OCI-LY7 (cell line): ENCODE data around the gene RAPGEF3. TPM values are rescaled to one million over a fixed set of nuclear protein-coding genes. Genes with fewer than 3 reads are reported as not detected.

Experiments
- BruUV-seq: library from RNA; stranded (reverse); fragments of 400-500 nt; replicated peaks from 2 replicates; lab custom pipeline; 2021; lab: Mats Ljungman, UMichigan
- CTCF ChIA-PET: fragments of 300-600 bp; sonication (Branson Sonifier 250); formaldehyde crosslinking; loops from one replicate; lab custom pipeline; 2022; ENCODE audit warnings: antibody characterized with exemption; ENCODE audit not compliant: unreplicated experiment; lab: Charles Lee
- POLR2A ChIA-PET: fragments of 300-600 bp; sonication (Branson Sonifier 250); formaldehyde crosslinking; loops from one replicate; lab custom pipeline; 2022; ENCODE audit warnings: antibody characterized with exemption; lab: Charles Lee
- DNase-seq: peaks from one replicate; pipeline ENCODE4 v3.0.0-alpha.2; 2015; ENCODE audit warnings: low spot score
- H2AFZ ChIP-seq: fragments of 200-600 bp; sonication (generic), shearing (Covaris generic); 2 replicates; pipeline ENCODE4 v1.6.1; 2014; ENCODE audit warnings: mild to moderate bottlenecking, antibody characterized with exemption, low read length, moderate library complexity
- H3K27ac ChIP-seq: fragments of 200-600 bp; sonication (generic); 2 replicates; pipeline ENCODE4 v1.5.1; 2014; ENCODE audit warnings: mixed run types, low read depth, mild to moderate bottlenecking, moderate library complexity, low read length, inconsistent platforms; ENCODE audit not compliant: poor library complexity, severe bottlenecking
- H3K36me3 ChIP-seq: fragments of 200-600 bp; sonication (generic); 2 replicates; pipeline ENCODE4 v1.6.1; 2014; ENCODE audit warnings: mild to moderate bottlenecking, antibody characterized with exemption, low read length, moderate library complexity, mixed read lengths; ENCODE audit not compliant: insufficient read depth
- H3K4me1 ChIP-seq: fragments of 200-600 bp; sonication (generic); 2 replicates; pipeline ENCODE4 v1.5.1; 2014; ENCODE audit warnings: mild to moderate bottlenecking, low read length; ENCODE audit not compliant: insufficient read depth, poor library complexity, severe bottlenecking
- H3K4me2 ChIP-seq: fragments of 200-600 bp; sonication (generic); 2 replicates; pipeline ENCODE4 v1.6.1; 2014; ENCODE audit warnings: mild to moderate bottlenecking, low read length
- H3K4me3 ChIP-seq: fragments of 200-600 bp; sonication (generic); 2 replicates; pipeline ENCODE4 v1.5.1; 2014; ENCODE audit warnings: mild to moderate bottlenecking, low read depth, low read length; ENCODE audit not compliant: poor library complexity, severe bottlenecking
- H3K79me2 ChIP-seq: fragments of 200-600 bp; sonication (generic); 2 replicates; pipeline ENCODE4 v1.6.1; 2016; ENCODE audit warnings: low read depth, mild to moderate bottlenecking, low read length, moderate library complexity, mixed read lengths; ENCODE audit not compliant: insufficient read depth
- H3K9me2 ChIP-seq: fragments of 200-600 bp; sonication (generic); 2 replicates; pipeline ENCODE4 v1.6.1; 2016; ENCODE audit warnings: mild to moderate bottlenecking, low read length, mixed read lengths; ENCODE audit not compliant: insufficient read depth
- H3K9me3 ChIP-seq: fragments of 200-600 bp; sonication (generic); 2 replicates; pipeline ENCODE4 v1.6.1; 2014; ENCODE audit warnings: mild to moderate bottlenecking, mixed run types, low read length, mixed read lengths
- H4K20me1 ChIP-seq: fragments of 200-600 bp; sonication (generic); 2 replicates; pipeline ENCODE4 v1.6.1; 2014; ENCODE audit warnings: mild to moderate bottlenecking, antibody characterized with exemption, low read length, moderate library complexity, mixed read lengths; ENCODE audit not compliant: insufficient read depth
- EZH2phosphoT487 ChIP-seq: fragments of 200-600 bp; sonication (generic); IDR thresholded peaks from 2 replicates; pipeline ENCODE4 v1.6.1; 2018; ENCODE audit warnings: low read depth, borderline replicate concordance, mild to moderate bottlenecking, mixed run types, antibody characterized with exemption, low read length, moderate library complexity, mixed read lengths
- intact Hi-C: fragments of 100-400 bp; cut with micrococcal nuclease; formaldehyde crosslinking; loops from one replicate; pipeline ENCODE4 v1.10.0; 2022; ENCODE audit not compliant: unreplicated experiment
- total RNA-seq, 2 experiments: library from RNA; depleted of rRNA in 1 of 2; stranded (reverse); fragments of >200 nt in 1 of 2; shearing (Covaris generic) in 1 of 2; gene quantifications; 2 replicates each; pipeline ENCODE4 v1.2.3, GENCODE V29; 2014 to 2022
- TF ChIP-seq, protein P1 (sequence below): fragments of 200-600 bp; sonication (generic); conservative IDR thresholded peaks from 2 replicates; pipeline ENCODE4 v1.5.1; 2014; ENCODE audit warnings: mild to moderate bottlenecking, antibody characterized with exemption, low read length, moderate library complexity, mixed read lengths

The RAPGEF3 gene
- total RNA-seq, 2 experiments from 2014 or later: 0.69 to 4.7 TPM

DNA sequence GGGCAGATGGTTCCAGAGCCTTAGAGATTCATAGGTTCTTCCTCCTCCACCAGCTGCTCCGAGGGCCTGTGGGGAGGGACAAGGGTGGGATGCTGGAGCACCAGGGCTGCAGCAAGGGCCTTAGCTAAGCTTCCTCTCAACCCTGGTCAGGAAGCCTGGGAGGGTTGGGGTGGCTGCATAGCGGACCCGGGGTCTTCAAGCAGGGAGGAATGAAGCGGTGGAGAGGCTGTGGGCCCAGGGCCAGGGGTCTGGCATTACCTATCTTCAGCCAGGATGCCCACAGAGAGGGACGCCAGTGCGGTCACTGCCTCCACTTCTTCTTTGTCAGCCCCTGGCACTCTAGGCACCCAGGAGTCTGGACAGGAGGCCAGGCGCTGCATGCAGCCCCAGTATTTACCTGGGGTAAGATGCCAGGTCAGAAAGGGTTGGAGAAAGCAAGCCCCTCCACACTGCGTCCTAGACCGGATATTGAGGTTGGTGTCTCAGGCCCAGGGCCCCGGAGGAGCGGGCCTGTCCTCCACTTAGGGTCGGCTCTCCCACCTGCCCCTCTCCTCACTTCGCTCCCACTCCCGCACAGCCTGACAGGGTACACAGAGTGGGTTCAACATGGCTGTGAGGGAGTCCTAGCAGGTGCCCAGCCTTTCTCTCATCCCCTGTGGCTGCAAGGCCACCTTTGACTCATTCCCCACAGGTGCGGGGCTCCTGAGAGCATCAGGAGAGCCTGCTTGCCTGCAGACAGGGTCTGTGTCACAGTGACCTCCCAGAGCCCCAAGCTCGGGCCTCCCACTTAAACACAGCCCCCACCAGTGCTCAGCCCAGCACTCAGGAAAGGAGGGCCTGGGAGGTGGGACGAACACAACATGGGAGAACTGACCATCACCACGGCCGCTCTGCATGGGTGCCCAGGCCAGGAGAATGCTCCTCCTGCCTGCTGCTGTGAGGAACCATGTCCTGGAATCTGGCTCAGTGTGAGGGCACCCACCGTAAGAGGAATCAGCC, 25.4 kb upstream of the RAPGEF3 start:
- no peaks in the 10 kb centered on the region for H3K9me2 ChIP-seq
- H3K4me3 ChIP-seq: no peak overlapping the region
- ChIA-PET POLR2A (no interaction called here), CTCF (no interaction called here)
- no peak overlapping the region for H3K4me2 ChIP-seq
- no peak for TF ChIP-seq EZH2phosphoT487
- TF ChIP-seq, protein P1, sequence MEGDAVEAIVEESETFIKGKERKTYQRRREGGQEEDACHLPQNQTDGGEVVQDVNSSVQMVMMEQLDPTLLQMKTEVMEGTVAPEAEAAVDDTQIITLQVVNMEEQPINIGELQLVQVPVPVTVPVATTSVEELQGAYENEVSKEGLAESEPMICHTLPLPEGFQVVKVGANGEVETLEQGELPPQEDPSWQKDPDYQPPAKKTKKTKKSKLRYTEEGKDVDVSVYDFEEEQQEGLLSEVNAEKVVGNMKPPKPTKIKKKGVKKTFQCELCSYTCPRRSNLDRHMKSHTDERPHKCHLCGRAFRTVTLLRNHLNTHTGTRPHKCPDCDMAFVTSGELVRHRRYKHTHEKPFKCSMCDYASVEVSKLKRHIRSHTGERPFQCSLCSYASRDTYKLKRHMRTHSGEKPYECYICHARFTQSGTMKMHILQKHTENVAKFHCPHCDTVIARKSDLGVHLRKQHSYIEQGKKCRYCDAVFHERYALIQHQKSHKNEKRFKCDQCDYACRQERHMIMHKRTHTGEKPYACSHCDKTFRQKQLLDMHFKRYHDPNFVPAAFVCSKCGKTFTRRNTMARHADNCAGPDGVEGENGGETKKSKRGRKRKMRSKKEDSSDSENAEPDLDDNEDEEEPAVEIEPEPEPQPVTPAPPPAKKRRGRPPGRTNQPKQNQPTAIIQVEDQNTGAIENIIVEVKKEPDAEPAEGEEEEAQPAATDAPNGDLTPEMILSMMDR: no peak
- H3K4me1 ChIP-seq: peaks cover 4% of the 10 kb centered on the region
- intact Hi-C loops: no loop called here
- H2AFZ ChIP-seq: no peak overlapping the region
- no peaks in the 10 kb centered on the region for H4K20me1 ChIP-seq
- H3K27ac ChIP-seq: no peak overlapping the region
- no peaks in the 10 kb centered on the region for H3K9me3 ChIP-seq
- H3K79me2 ChIP-seq: no peaks in the 10 kb centered on the region
- BruUV-seq: no TSS peak
- peaks cover 72% of the 10 kb centered on the region for H3K36me3 ChIP-seq
- no peak for DNase-seq

DNA sequence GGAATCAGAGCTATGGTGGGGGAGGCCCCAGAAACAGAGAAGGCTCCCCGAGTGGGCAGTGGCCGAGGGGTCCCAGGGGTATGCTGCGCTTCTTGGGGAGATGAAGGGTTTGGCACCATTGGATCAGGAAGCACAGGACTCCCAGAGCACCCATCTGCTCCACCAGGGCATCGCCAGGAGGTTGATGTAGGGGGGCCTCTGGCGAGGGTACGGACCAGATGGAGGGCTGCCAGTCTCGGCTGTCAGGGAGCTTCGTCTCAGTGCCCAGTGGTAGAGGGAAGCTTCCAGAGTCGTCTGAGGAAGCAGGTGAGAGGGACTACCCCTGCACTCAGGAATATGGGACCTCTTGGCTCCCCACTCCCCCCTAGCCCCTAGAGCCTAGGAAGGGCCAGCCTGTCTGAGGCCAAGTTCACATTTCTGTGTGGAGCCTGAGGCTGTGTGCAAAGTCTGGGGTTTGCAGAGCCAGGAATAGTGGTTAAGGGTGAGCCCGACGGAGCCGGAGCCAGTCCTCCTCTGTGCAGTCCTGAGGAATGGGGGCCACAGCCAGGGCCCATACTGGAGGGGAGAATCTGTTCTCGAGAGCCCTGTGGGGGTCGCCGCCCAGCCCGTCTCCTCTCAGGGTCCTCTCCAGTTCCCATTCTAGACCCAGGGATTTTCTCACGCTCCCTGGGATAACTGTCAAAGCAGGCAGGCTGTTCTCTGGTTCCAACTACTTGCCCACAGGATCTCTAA, 24.5 kb upstream of the RAPGEF3 start:
- no peak overlapping the region for H3K27ac ChIP-seq
- TF ChIP-seq, protein P1: no peak
- no peak for TF ChIP-seq EZH2phosphoT487
- no peak for DNase-seq
- no peak overlapping the region for H2AFZ ChIP-seq
- peaks cover 6% of the 10 kb centered on the region for H3K4me1 ChIP-seq
- no peak overlapping the region for H3K4me2 ChIP-seq
- POLR2A ChIA-PET: no interaction called here
- no peaks in the 10 kb centered on the region for H3K9me3 ChIP-seq
- BruUV-seq: TSS peak; percentile 70
- CTCF ChIA-PET: no interaction called here
- H4K20me1 ChIP-seq: no peaks in the 10 kb centered on the region
- H3K9me2 ChIP-seq: no peaks in the 10 kb centered on the region
- H3K4me3 ChIP-seq: no peak overlapping the region
- intact Hi-C loops: no loop called here
- H3K79me2 ChIP-seq: no peaks in the 10 kb centered on the region
- H3K36me3 ChIP-seq: peaks cover 62% of the 10 kb centered on the region
